H1 (cell line): ENCODE results near the gene RTEL1. TPM values are rescaled to one million over a fixed set of nuclear protein-coding genes. Genes with fewer than 3 reads are reported as not detected.
A peak's percentile ranks its signal among the peaks of the same experiment; 100 is the strongest.

Source experiments
- CTCF ChIA-PET: fragments of 300-600 bp; sonication (Branson Sonifier 250); formaldehyde crosslinking; loops from one replicate; lab custom pipeline; 2021; ENCODE audit not compliant: partially characterized antibody; lab: Charles Lee
- POLR2A ChIA-PET: fragments of 300-600 bp; sonication (Branson Sonifier 250); formaldehyde crosslinking; loops from one replicate; lab custom pipeline; 2021; ENCODE audit warnings: inconsistent platforms; ENCODE audit not compliant: partially characterized antibody; lab: Charles Lee
- DNase-seq, 2 experiments: peaks; one replicate each; pipeline versions ENCODE4 v3.0.0 to v3.0.0-alpha.2; 2010 to 2022; ENCODE audit warnings: low spot score in 2 of 2, low read depth in 1 of 2, mixed read lengths in 1 of 2
- FAIRE-seq: peaks from 2 replicates; lab custom pipeline; 2011; peaks lifted over from hg19 to GRCh38; lab: Jason Lieb, UNC
- H2AFZ ChIP-seq: 2 replicates; pipeline ENCODE4 v1.8.1; 2012; ENCODE audit warnings: low read length, inconsistent platforms
- H2AK5ac ChIP-seq: 2 replicates; pipeline ENCODE4 v1.6.1; 2013; ENCODE audit warnings: low read depth, low read length
- H2BK120ac ChIP-seq: replicated peaks from 2 replicates; pipeline ENCODE3; 2013; ENCODE audit warnings: low read depth, low read length, inconsistent platforms
- H2BK12ac ChIP-seq: 2 replicates; pipeline ENCODE4 v1.6.1; 2013; ENCODE audit warnings: low read depth, low read length
- H2BK15ac ChIP-seq: 2 replicates; pipeline ENCODE4 v1.6.1; 2013; ENCODE audit warnings: low read length
- H2BK20ac ChIP-seq: 2 replicates; pipeline ENCODE4 v1.6.1; 2013; ENCODE audit warnings: low read length
- H2BK5ac ChIP-seq: 2 replicates; pipeline ENCODE4 v1.6.1; 2013; ENCODE audit warnings: low read depth, low read length
- H3K14ac ChIP-seq: 2 replicates; pipeline ENCODE4 v1.6.1; 2013; ENCODE audit warnings: inconsistent platforms; ENCODE audit not compliant: insufficient read length
- H3K18ac ChIP-seq: 2 replicates; pipeline ENCODE4 v1.6.1; 2013; ENCODE audit warnings: low read length; ENCODE audit errors: extremely low read depth
- H3K23ac ChIP-seq: 2 replicates; pipeline ENCODE4 v1.6.1; 2013; ENCODE audit warnings: inconsistent platforms; ENCODE audit not compliant: insufficient read length
- H3K23me2 ChIP-seq: 2 replicates; pipeline ENCODE4 v1.6.1; 2013; ENCODE audit warnings: low read depth, low read length
- H3K27ac ChIP-seq: 2 replicates; pipeline ENCODE4 v1.6.1; 2011; ENCODE audit warnings: low read depth, low read length, inconsistent platforms
- H3K27me3 ChIP-seq, 4 experiments: replicated peaks in 1 of 4; 1 replicate in 1 of 4; 2 replicates in 3 of 4; pipeline versions ENCODE4 v1.6.1 to v1.8.1; 2011 to 2013; ENCODE audit warnings: low read length in 3 of 4, mild to moderate bottlenecking in 3 of 4, inconsistent platforms in 2 of 4, mixed read lengths in 2 of 4, moderate library complexity in 1 of 4; ENCODE audit not compliant: control insufficient read depth in 3 of 4, insufficient read depth in 3 of 4; ENCODE audit errors: extremely low read depth in 1 of 4
- H3K36me3 ChIP-seq, 4 experiments: 2 replicates each; pipeline versions ENCODE4 v1.6.1 to v1.8.1; 2011 to 2013; ENCODE audit warnings: mild to moderate bottlenecking in 4 of 4, low read length in 3 of 4, moderate library complexity in 2 of 4, control low read depth in 1 of 4, inconsistent platforms in 1 of 4; ENCODE audit not compliant: insufficient read depth in 4 of 4, control insufficient read depth in 2 of 4
- H3K4ac ChIP-seq: replicated peaks from 2 replicates; pipeline ENCODE3; 2013; ENCODE audit warnings: low read length, low read depth, mixed read lengths, inconsistent platforms; ENCODE audit not compliant: insufficient read length
- H3K4me1 ChIP-seq, 4 experiments: replicated peaks in 1 of 4; 1 replicate in 1 of 4; 2 replicates in 3 of 4; pipeline versions ENCODE4 v1.6.1 to v1.8.1; 2011 to 2013; ENCODE audit warnings: low read length in 3 of 4, inconsistent platforms in 2 of 4, mixed read lengths in 1 of 4; ENCODE audit not compliant: insufficient read depth in 4 of 4, control insufficient read depth in 3 of 4
- H3K4me2 ChIP-seq, 2 experiments: 2 replicates each; pipeline versions ENCODE4 v1.6.1 to v1.8.1; 2011 to 2013; ENCODE audit warnings: low read depth in 2 of 2, low read length in 2 of 2, control low read depth in 1 of 2, inconsistent platforms in 1 of 2, mild to moderate bottlenecking in 1 of 2; ENCODE audit not compliant: insufficient read depth in 1 of 2
- H3K4me3 ChIP-seq, 4 experiments: fragments of 200-600, 300-600 bp in 1 of 4; sonication (generic), shearing (Covaris generic), sonication (Bioruptor Twin) in 1 of 4; 2 replicates each; pipeline versions ENCODE4 v1.5.1 to v1.8.1; 2011 to 2016; ENCODE audit warnings: low read length in 4 of 4, low read depth in 3 of 4, control low read depth in 2 of 4, inconsistent platforms in 2 of 4, mild to moderate bottlenecking in 2 of 4, mixed read lengths in 1 of 4, moderate library complexity in 1 of 4; ENCODE audit not compliant: insufficient read depth in 2 of 4; ENCODE audit errors: extremely low read depth in 1 of 4
- H3K56ac ChIP-seq: replicated peaks from 2 replicates; pipeline ENCODE3; 2013; ENCODE audit warnings: low read depth, mild to moderate bottlenecking, mixed read lengths, low read length, inconsistent platforms; ENCODE audit not compliant: insufficient read length
- H3K79me1 ChIP-seq: 2 replicates; pipeline ENCODE4 v1.6.1; 2013; ENCODE audit warnings: low read depth, low read length, control low read depth
- H3K79me2 ChIP-seq, 2 experiments: 2 replicates each; pipeline versions ENCODE4 v1.6.1 to v1.8.1; 2012 to 2013; ENCODE audit warnings: low read length in 2 of 2, mild to moderate bottlenecking in 2 of 2, inconsistent platforms in 1 of 2; ENCODE audit not compliant: insufficient read depth in 2 of 2, control insufficient read depth in 1 of 2
- H3K9ac ChIP-seq, 4 experiments: replicated peaks in 1 of 4; 1 replicate in 1 of 4; 2 replicates in 3 of 4; pipeline versions ENCODE4 v1.6.1 to v1.8.1; 2011 to 2013; ENCODE audit warnings: low read depth in 3 of 4, low read length in 3 of 4, control low read depth in 2 of 4, mild to moderate bottlenecking in 2 of 4, moderate library complexity in 2 of 4, inconsistent platforms in 1 of 4; ENCODE audit errors: extremely low read depth in 1 of 4
- H3K9me3 ChIP-seq, 2 experiments: 2 replicates each; pipeline versions ENCODE4 v1.6.1 to v1.8.1; 2012 to 2013; ENCODE audit warnings: mild to moderate bottlenecking in 2 of 2, moderate library complexity in 2 of 2, control low read depth in 1 of 2, inconsistent platforms in 1 of 2, low read depth in 1 of 2, low read length in 1 of 2, mixed read lengths in 1 of 2; ENCODE audit not compliant: insufficient read depth in 2 of 2
- H4K20me1 ChIP-seq, 2 experiments: replicated peaks in 1 of 2; 2 replicates each; pipeline versions ENCODE3 to v1.8.1; 2011 to 2013; ENCODE audit warnings: inconsistent platforms in 2 of 2, low read length in 2 of 2, mild to moderate bottlenecking in 1 of 2; ENCODE audit not compliant: insufficient read depth in 2 of 2, control insufficient read depth in 1 of 2
- H4K5ac ChIP-seq: 2 replicates; pipeline ENCODE4 v1.6.1; 2013; ENCODE audit warnings: low read length, low read depth, mixed read lengths, inconsistent platforms; ENCODE audit not compliant: insufficient read length
- H4K8ac ChIP-seq: 2 replicates; pipeline ENCODE4 v1.8.0; 2013; ENCODE audit warnings: mild to moderate bottlenecking, moderate library complexity, low read length, inconsistent platforms; ENCODE audit not compliant: insufficient read depth; ENCODE audit errors: extremely low read depth
- H4K91ac ChIP-seq: replicated peaks from 2 replicates; pipeline ENCODE3; 2013; ENCODE audit warnings: low read length, mixed read lengths, inconsistent platforms; ENCODE audit not compliant: insufficient read length
- ATF2 ChIP-seq: IDR thresholded peaks from 2 replicates; pipeline ENCODE4 v1.6.1; 2012; ENCODE audit warnings: low read length, inconsistent platforms
- CHD2 ChIP-seq: IDR thresholded peaks from 2 replicates; pipeline ENCODE4 v1.6.1; 2012; ENCODE audit warnings: low read length, improper control_type of control experiment
- GABPA ChIP-seq: IDR thresholded peaks from 2 replicates; pipeline ENCODE4 v1.6.1; 2011; ENCODE audit warnings: mild to moderate bottlenecking, low read length, moderate library complexity, borderline replicate concordance; ENCODE audit not compliant: insufficient read depth
- SIN3A ChIP-seq, 2 experiments: IDR thresholded peaks in 1 of 2; conservative IDR thresholded peaks in 1 of 2; 2 replicates each; pipeline ENCODE4 v1.6.1; 2011 to 2012; ENCODE audit warnings: low read length in 2 of 2, improper control_type of control experiment in 1 of 2, low read depth in 1 of 2, mild to moderate bottlenecking in 1 of 2
- WGBS, 2 experiments: shearing (Covaris generic) in 1 of 2; methylation state at CpG; one replicate each; pipeline versions ENCODE4 v1.1.6 to v1.1.7; 2013 to 2015; ENCODE audit warnings: low lambda C conversion rate in 2 of 2, mixed read lengths in 2 of 2, inconsistent platforms in 1 of 2, low coverage in 1 of 2, missing lambda C conversion rate in 1 of 2; ENCODE audit not compliant: insufficient replicate concordance in 2 of 2, insufficient coverage in 1 of 2, insufficient read length in 1 of 2; ENCODE audit errors: extremely low coverage in 1 of 2, missing lambda C conversion rate in 1 of 2; 5-methylcytosine and 5-hydroxymethylcytosine counted together
- polyA plus RNA-seq, 7 experiments: library from polyadenylated mRNA; depleted of rRNA in 3 of 7; stranded (reverse) in 5 of 7; unstranded in 2 of 7; fragments of >200 nt in 5 of 7; fragments of 200-250 nt in 2 of 7; gene quantifications; 1 replicate in 5 of 7; 2 replicates in 1 of 7; 4 replicates in 1 of 7; pipeline versions ENCODE4 v1.2.1 to v1.2.3, GENCODE V29; 2011 to 2013; ENCODE audit warnings: missing spikeins in 2 of 7, mixed read lengths in 2 of 7
- total RNA-seq: library from RNA; stranded (reverse); fragmentation: NEBNext Ultra II Directional; extraction: Animal tissue kit (Norgen Biotek cat#: 25700); gene quantifications from 2 replicates; pipeline ENCODE4 v1.2.1, GENCODE V29; 2021

Gene RTEL1
- total and polyA plus RNA-seq, 2 of the 8 experiments (the other 6 are each of a cell fraction or from before 2014, with no cell fraction given) = 16.2 to 37.1 TPM

- peaks cover 0 to 2% (median 0%) of the 10 kb centered on the region in 4 experiments; a peak in 2 of 7 replicates for H3K27me3 ChIP-seq
- no peak overlapping the region for H2BK120ac ChIP-seq
- H3K56ac ChIP-seq = no peak overlapping the region
- DNase-seq = no peak
- peak overlapping the region; percentile 39; the same call in 1 of the 2 replicates for H2BK12ac ChIP-seq
- no peak overlapping the region for H3K4me3 ChIP-seq
- H3K4me1 ChIP-seq = peaks cover 0 to 23% (median 16%) of the 10 kb centered on the region in 4 experiments; a peak in 6 of 7 replicates
- POLR2A ChIA-PET = interaction anchor here (1.2 kb wide), 1 partner anchor 87 kb away, joined by 3 read pairs; no protein-coding TSS in a partner anchor
- WGBS, 2 experiments = 87% methylated on average over 3 of the region's 3 CpGs; no CpG with 5 or more reads in 1 of the 2 experiments
- no peak overlapping the region for H3K4me2 ChIP-seq
- no peaks in the 10 kb centered on the region for H3K9me3 ChIP-seq
- TF ChIP-seq ATF2 = no peak
- no peak for TF ChIP-seq SIN3A (conservative IDR thresholded peaks at IDR 0.05 in 1 of 2, IDR thresholded peaks at IDR 0.05 in 1 of 2; ENCODE audit: low read depth in 1 of 2, low read length in 2 of 2)
- no peak for TF ChIP-seq GABPA
- TF ChIP-seq CHD2 = no peak
- H3K27ac ChIP-seq = no peak overlapping the region
- CTCF ChIA-PET = no interaction called here
- FAIRE-seq = no peak
- H4K20me1 ChIP-seq = peaks cover 5 to 7% of the 10 kb centered on the region in 2 experiments
- H2AFZ ChIP-seq = no peak overlapping the region
- no peak overlapping the region for H3K23ac ChIP-seq
- H2AK5ac ChIP-seq = peak overlapping the region; percentile 57; the same call in 1 of the 2 replicates
- H2BK5ac ChIP-seq = no peak overlapping the region
- no peak overlapping the region; the same call in 1 of the 2 replicates for H2BK15ac ChIP-seq
- no peak overlapping the region for H3K9ac ChIP-seq
- no peak overlapping the region for H3K18ac ChIP-seq
- no peak overlapping the region for H4K91ac ChIP-seq
- H3K23me2 ChIP-seq = peaks cover 22% of the 10 kb centered on the region
- H3K79me2 ChIP-seq = peaks cover 0 to 9% of the 10 kb centered on the region in 2 experiments; a peak in 1 of 4 replicates
- no peak overlapping the region for H4K8ac ChIP-seq
- no peak overlapping the region for H3K14ac ChIP-seq
- no peaks in the 10 kb centered on the region; the same call in 1 of the 2 replicates for H3K79me1 ChIP-seq
- H2BK20ac ChIP-seq = no peak overlapping the region
- no peak overlapping the region for H3K4ac ChIP-seq
- H4K5ac ChIP-seq = no peak overlapping the region
- H3K36me3 ChIP-seq = no peaks in the 10 kb centered on the region; a peak in 1 of 8 replicates
Measured at GRCh38 chr20:63656451-63656850, 1.7 kb upstream of the RTEL1 start.
